ENCODE measurements around the gene PHGDH.
"Not testable (repeated sequence)": the region's sequence is repeated elsewhere in the genome, so short reads cannot be mapped to it uniquely, and the experiment has no call there.

The PHGDH gene

GRCh38 chr1:119782631-119783325 is 71.0 kb downstream of the PHGDH start:
- TF ChIP-seq Cebpa-rat (IDR thresholded peaks at IDR 0.05), result no peak
- Histone ChIP-seq H3K27ac (no peak overlapping the region), H3K36me3 (no peaks in the 10 kb centered on the region), H3K4me1 (peaks cover 0 to 28% (median 14%) of the 10 kb centered on the region in 10 experiments; a peak in 12 of 20 replicates), H3K4me2 (peak overlapping the region in 6 of 11 experiments; percentile 15 to 53 (median 44); a peak in 5 of 22 replicates), H3K4me3 (no peak overlapping the region), H3K27me3 (no peaks in the 10 kb centered on the region), H4K20me1 (no peaks in the 10 kb centered on the region), H3K9me3 (replicated peaks in 1 of 11) (no peaks in the 10 kb centered on the region), H3K9ac (no peak overlapping the region)

GRCh38 chr1:119783354-119784185 is 71.8 kb downstream of the PHGDH start:
- no peak overlapping the region for H3K9ac ChIP-seq
- no peak overlapping the region for H3K4me3 ChIP-seq
- peaks cover 0 to 28% (median 14%) of the 10 kb centered on the region in 10 experiments; a peak in 12 of 20 replicates for H3K4me1 ChIP-seq
- TF ChIP-seq Cebpa-rat (IDR thresholded peaks at IDR 0.05), result peak; percentile 41 to 90 (median 78); a peak in 17 of 22 replicates
- no peaks in the 10 kb centered on the region for H3K9me3 ChIP-seq (replicated peaks in 1 of 11)
- no peaks in the 10 kb centered on the region for H4K20me1 ChIP-seq
- H3K27ac ChIP-seq, result no peak overlapping the region
- no peaks in the 10 kb centered on the region for H3K27me3 ChIP-seq
- H3K36me3 ChIP-seq, result no peaks in the 10 kb centered on the region
- H3K4me2 ChIP-seq, result peak overlapping the region in 6 of 11 experiments; percentile 41 to 53 (median 45); a peak in 13 of 22 replicates

- TF ChIP-seq Cebpa-rat (IDR thresholded peaks at IDR 0.05), result peak in 4 of 11 experiments; percentile 14 to 25 (median 22); a peak in 2 of 22 replicates
- no peak overlapping the region for H3K4me3 ChIP-seq
Observed at GRCh38 chr1:119784191-119784781, 72.6 kb downstream of the PHGDH start.

GRCh38 chr1:119786046-119786445 is 74.3 kb downstream of the PHGDH start:
- not testable (repeated sequence) for H3K27me3 ChIP-seq; H3K4me2 ChIP-seq; H3K36me3 ChIP-seq; H3K27ac ChIP-seq; H3K4me3 ChIP-seq; H3K9me3 ChIP-seq (replicated peaks in 1 of 11); H4K20me1 ChIP-seq; H3K9ac ChIP-seq
- peaks cover 0 to 28% (median 14%) of the 10 kb centered on the region in 10 experiments; a peak in 12 of 20 replicates for H3K4me1 ChIP-seq

More at GRCh38 chr1:119784191-119784781, 72.6 kb downstream of the PHGDH start:
- no peaks in the 10 kb centered on the region for H3K36me3 ChIP-seq
- peak overlapping the region in 6 of 11 experiments; percentile 11 to 53 (median 45); a peak in 12 of 22 replicates for H3K4me2 ChIP-seq
- no peaks in the 10 kb centered on the region for H3K9me3 ChIP-seq (replicated peaks in 1 of 11)
- peaks cover 0 to 28% (median 14%) of the 10 kb centered on the region in 10 experiments; a peak in 12 of 20 replicates for H3K4me1 ChIP-seq
- no peaks in the 10 kb centered on the region for H4K20me1 ChIP-seq
- H3K9ac ChIP-seq, result no peak overlapping the region
- H3K27ac ChIP-seq, result no peak overlapping the region
- no peaks in the 10 kb centered on the region for H3K27me3 ChIP-seq

- not testable (repeated sequence) for H3K4me2 ChIP-seq; H4K20me1 ChIP-seq; H3K9me3 ChIP-seq (replicated peaks in 1 of 11); H3K4me3 ChIP-seq; H3K27ac ChIP-seq; H3K36me3 ChIP-seq; H3K9ac ChIP-seq; H3K27me3 ChIP-seq
- peaks cover 0 to 28% (median 14%) of the 10 kb centered on the region in 10 experiments; a peak in 12 of 20 replicates for H3K4me1 ChIP-seq
Observed at GRCh38 chr1:119786473-119787050, 74.8 kb downstream of the PHGDH start.

- Histone ChIP-seq H3K4me1 (peaks cover 0 to 28% (median 14%) of the 10 kb centered on the region in 10 experiments; a peak in 12 of 20 replicates), H3K9ac (no peak overlapping the region), H3K4me3 (no peak overlapping the region), H3K27me3 (no peaks in the 10 kb centered on the region), H3K36me3 (no peaks in the 10 kb centered on the region), H4K20me1 (no peaks in the 10 kb centered on the region), H3K9me3 (replicated peaks in 1 of 11) (no peaks in the 10 kb centered on the region), H3K27ac (no peak overlapping the region), H3K4me2 (no peak overlapping the region)
- TF ChIP-seq Cebpa-rat (IDR thresholded peaks at IDR 0.05), result no peak
Observed at GRCh38 chr1:119787776-119788175, 76.0 kb downstream of the PHGDH start.

- H3K27me3 ChIP-seq, result no peaks in the 10 kb centered on the region
- no peak overlapping the region for H3K9ac ChIP-seq
- no peak overlapping the region for H3K27ac ChIP-seq
- TF ChIP-seq Cebpa-rat (IDR thresholded peaks at IDR 0.05), result no peak
- H4K20me1 ChIP-seq, result no peaks in the 10 kb centered on the region
- H3K4me3 ChIP-seq, result no peak overlapping the region
- no peaks in the 10 kb centered on the region for H3K36me3 ChIP-seq
- peaks cover 0 to 4% (median 0%) of the 10 kb centered on the region in 10 experiments; a peak in 2 of 20 replicates for H3K4me1 ChIP-seq
- H3K4me2 ChIP-seq, result no peak overlapping the region
- H3K9me3 ChIP-seq (replicated peaks in 1 of 11), result no peaks in the 10 kb centered on the region
Observed at GRCh38 chr1:119790451-119791198, 78.9 kb downstream of the PHGDH start.

- H3K36me3 ChIP-seq, result no peaks in the 10 kb centered on the region
- no peak overlapping the region for H3K4me3 ChIP-seq
- no peak for TF ChIP-seq Cebpa-rat (IDR thresholded peaks at IDR 0.05)
- H3K9me3 ChIP-seq (replicated peaks in 1 of 11), result no peaks in the 10 kb centered on the region
- H3K4me1 ChIP-seq, result peaks cover 0 to 4% (median 0%) of the 10 kb centered on the region in 10 experiments; a peak in 1 of 20 replicates
- H3K4me2 ChIP-seq, result no peak overlapping the region
- no peaks in the 10 kb centered on the region for H4K20me1 ChIP-seq
- H3K27ac ChIP-seq, result no peak overlapping the region
- H3K9ac ChIP-seq, result no peak overlapping the region
- H3K27me3 ChIP-seq, result no peaks in the 10 kb centered on the region
Observed at GRCh38 chr1:119791377-119791776, 79.6 kb downstream of the PHGDH start.

All from BLaER1 treated with 17β-estradiol and CSF1 and Interleukin-3, amounts not matched to agents 10 nM and 100 nM (cell line).